ENCODE measurements around the gene CCL5. TPM values are rescaled to one million over a fixed set of nuclear protein-coding genes. Genes with fewer than 3 reads are reported as not detected.

Gene CCL5
- total RNA-seq, 2 experiments from 2014 or later = 0.88 TPM; not detected in 1

DNA sequence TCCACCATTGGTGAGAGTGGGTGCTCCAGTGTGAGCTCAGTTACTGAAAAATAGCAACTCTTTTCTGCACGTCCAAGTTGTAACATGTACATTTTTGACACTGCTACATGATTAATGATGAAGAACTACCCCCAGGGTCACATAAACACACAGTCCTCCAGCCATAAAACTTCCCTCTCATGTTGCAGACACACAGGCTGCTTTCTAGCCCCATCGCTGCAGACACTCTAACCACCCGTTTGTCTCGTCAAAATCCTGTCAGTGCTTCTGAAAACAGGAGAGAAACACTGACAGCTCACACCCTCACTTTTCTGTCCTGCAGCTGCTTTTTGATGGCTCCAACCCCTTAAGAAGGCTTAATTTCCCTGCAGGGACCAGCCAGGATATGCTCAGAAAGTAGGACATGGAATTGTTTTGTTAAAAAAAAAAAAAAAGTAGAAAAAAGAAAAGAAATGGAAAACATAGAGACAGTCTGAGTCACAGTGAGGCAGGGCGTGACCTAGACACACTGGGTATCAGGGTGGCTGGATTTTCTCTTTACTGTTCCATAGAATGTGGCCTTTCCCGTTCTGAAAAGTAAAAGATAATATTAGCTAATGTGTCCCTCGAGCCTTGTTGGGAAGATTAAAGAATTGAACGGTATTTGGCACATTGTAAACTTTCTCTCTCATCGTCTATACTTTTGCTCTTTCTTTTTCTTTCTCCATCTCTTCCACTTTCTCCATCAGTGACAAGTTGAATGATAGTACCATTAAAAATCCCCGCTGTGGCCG lies 20.7 kb upstream of the CCL5 start:
- H3K27ac ChIP-seq (ENCODE audit: low read depth, low read length, poor library complexity, severe bottlenecking) = no peak overlapping the region
- no TSS peak for BruUV-seq (replicated peaks)

GRCh38 chr17:35900280-35900679 lies 20.1 kb upstream of the CCL5 start:
- no TSS peak for BruUV-seq (replicated peaks)
- Histone ChIP-seq H3K4me2 (ENCODE audit: low read length) (no peak overlapping the region), H3K79me2 (ENCODE audit: insufficient read depth, low read depth, low read length) (no peaks in the 10 kb centered on the region), H4K20me1 (ENCODE audit: insufficient read depth, low read length) (no peaks in the 10 kb centered on the region), H3K4me3 (ENCODE audit: low read depth, low read length, poor library complexity, severe bottlenecking) (no peak overlapping the region), H3K36me3 (ENCODE audit: insufficient read depth, low read length) (no peaks in the 10 kb centered on the region), H3K9me2 (ENCODE audit: insufficient read depth, low read length) (no peaks in the 10 kb centered on the region), H3K27ac (ENCODE audit: low read depth, low read length, poor library complexity, severe bottlenecking) (no peak overlapping the region), H2AFZ (ENCODE audit: low read length) (no peak overlapping the region), H3K4me1 (ENCODE audit: insufficient read depth, low read length, poor library complexity, severe bottlenecking) (no peaks in the 10 kb centered on the region), H3K9me3 (ENCODE audit: low read length) (no peaks in the 10 kb centered on the region)
- TF ChIP-seq, protein P1, sequence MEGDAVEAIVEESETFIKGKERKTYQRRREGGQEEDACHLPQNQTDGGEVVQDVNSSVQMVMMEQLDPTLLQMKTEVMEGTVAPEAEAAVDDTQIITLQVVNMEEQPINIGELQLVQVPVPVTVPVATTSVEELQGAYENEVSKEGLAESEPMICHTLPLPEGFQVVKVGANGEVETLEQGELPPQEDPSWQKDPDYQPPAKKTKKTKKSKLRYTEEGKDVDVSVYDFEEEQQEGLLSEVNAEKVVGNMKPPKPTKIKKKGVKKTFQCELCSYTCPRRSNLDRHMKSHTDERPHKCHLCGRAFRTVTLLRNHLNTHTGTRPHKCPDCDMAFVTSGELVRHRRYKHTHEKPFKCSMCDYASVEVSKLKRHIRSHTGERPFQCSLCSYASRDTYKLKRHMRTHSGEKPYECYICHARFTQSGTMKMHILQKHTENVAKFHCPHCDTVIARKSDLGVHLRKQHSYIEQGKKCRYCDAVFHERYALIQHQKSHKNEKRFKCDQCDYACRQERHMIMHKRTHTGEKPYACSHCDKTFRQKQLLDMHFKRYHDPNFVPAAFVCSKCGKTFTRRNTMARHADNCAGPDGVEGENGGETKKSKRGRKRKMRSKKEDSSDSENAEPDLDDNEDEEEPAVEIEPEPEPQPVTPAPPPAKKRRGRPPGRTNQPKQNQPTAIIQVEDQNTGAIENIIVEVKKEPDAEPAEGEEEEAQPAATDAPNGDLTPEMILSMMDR (conservative IDR thresholded peaks at IDR 0.05; ENCODE audit: low read length) = no peak
- TF ChIP-seq EZH2phosphoT487 (IDR thresholded peaks at IDR 0.05; ENCODE audit: borderline replicate concordance, low read depth, low read length) = no peak
- no peak for DNase-seq (ENCODE audit: low spot score)
- POLR2A ChIA-PET = no interaction called here
- intact Hi-C loops (cut with micrococcal nuclease; ENCODE audit: unreplicated experiment) = no loop called here
- CTCF ChIA-PET (ENCODE audit: unreplicated experiment) = no interaction called here

More for the DNA sequence above, 20.7 kb upstream of the CCL5 start:
- Histone ChIP-seq H3K79me2 (ENCODE audit: insufficient read depth, low read depth, low read length) (no peaks in the 10 kb centered on the region), H2AFZ (ENCODE audit: low read length) (no peak overlapping the region), H3K36me3 (ENCODE audit: insufficient read depth, low read length) (no peaks in the 10 kb centered on the region), H3K9me2 (ENCODE audit: insufficient read depth, low read length) (no peaks in the 10 kb centered on the region), H4K20me1 (ENCODE audit: insufficient read depth, low read length) (no peaks in the 10 kb centered on the region), H3K4me1 (ENCODE audit: insufficient read depth, low read length, poor library complexity, severe bottlenecking) (no peaks in the 10 kb centered on the region), H3K4me2 (ENCODE audit: low read length) (no peak overlapping the region), H3K4me3 (ENCODE audit: low read depth, low read length, poor library complexity, severe bottlenecking) (no peak overlapping the region), H3K9me3 (ENCODE audit: low read length) (no peaks in the 10 kb centered on the region)
- no peak for TF ChIP-seq EZH2phosphoT487 (IDR thresholded peaks at IDR 0.05; ENCODE audit: borderline replicate concordance, low read depth, low read length)
- TF ChIP-seq, protein P1 (conservative IDR thresholded peaks at IDR 0.05; ENCODE audit: low read length) = no peak
- no peak for DNase-seq (ENCODE audit: low spot score)
- intact Hi-C loops (cut with micrococcal nuclease; ENCODE audit: unreplicated experiment) = no loop called here
- CTCF ChIA-PET (ENCODE audit: unreplicated experiment) = no interaction called here
- POLR2A ChIA-PET = interaction anchor here (0.7 kb wide), 2 partner anchors 18 to 1474 kb away, joined by 3 to 4 read pairs; no protein-coding TSS in a partner anchor

Measured in OCI-LY7 (cell line).